Muscle layer of colon (tissue), 2 donors: ENCODE measurements around the gene TACR2.
A peak's percentile ranks its signal among the peaks of the same experiment; 100 is the strongest.
"Not testable (repeated sequence)": the region's sequence is repeated elsewhere in the genome, so short reads cannot be mapped to it uniquely, and the experiment has no call there.

Experiments
- H3K27ac ChIP-seq: one replicate; pipeline ENCODE4 v1.7.0; 2013; ENCODE audit warnings: low read depth, mild to moderate bottlenecking, low read length, moderate library complexity
- H3K27me3 ChIP-seq, 2 donors: one replicate each; pipeline ENCODE4 v1.7.0; 2013; ENCODE audit warnings: low read length in 2 of 2, mild to moderate bottlenecking in 2 of 2; ENCODE audit not compliant: insufficient read depth in 2 of 2, control insufficient read depth in 1 of 2
- H3K36me3 ChIP-seq: one replicate; pipeline ENCODE4 v1.7.0; 2013; ENCODE audit warnings: mild to moderate bottlenecking, low read length; ENCODE audit not compliant: insufficient read depth
- H3K4me1 ChIP-seq: one replicate; pipeline ENCODE4 v1.7.0; 2013; ENCODE audit warnings: mild to moderate bottlenecking, low read length; ENCODE audit not compliant: insufficient read depth
- H3K4me3 ChIP-seq, 2 donors: one replicate each; pipeline ENCODE4 v1.7.0; 2013; ENCODE audit warnings: low read length in 2 of 2, low read depth in 1 of 2, mild to moderate bottlenecking in 1 of 2, moderate library complexity in 1 of 2
- H3K9ac ChIP-seq: one replicate; pipeline ENCODE4 v1.7.0; 2013; ENCODE audit warnings: low read length
- H3K9me3 ChIP-seq: one replicate; pipeline ENCODE4 v1.7.0; 2013; ENCODE audit warnings: mild to moderate bottlenecking, low read length
- donor health status: abdominal sarcoma.
- donor health status: Adenocarcinoma of cecum.

The TACR2 gene

DNA sequence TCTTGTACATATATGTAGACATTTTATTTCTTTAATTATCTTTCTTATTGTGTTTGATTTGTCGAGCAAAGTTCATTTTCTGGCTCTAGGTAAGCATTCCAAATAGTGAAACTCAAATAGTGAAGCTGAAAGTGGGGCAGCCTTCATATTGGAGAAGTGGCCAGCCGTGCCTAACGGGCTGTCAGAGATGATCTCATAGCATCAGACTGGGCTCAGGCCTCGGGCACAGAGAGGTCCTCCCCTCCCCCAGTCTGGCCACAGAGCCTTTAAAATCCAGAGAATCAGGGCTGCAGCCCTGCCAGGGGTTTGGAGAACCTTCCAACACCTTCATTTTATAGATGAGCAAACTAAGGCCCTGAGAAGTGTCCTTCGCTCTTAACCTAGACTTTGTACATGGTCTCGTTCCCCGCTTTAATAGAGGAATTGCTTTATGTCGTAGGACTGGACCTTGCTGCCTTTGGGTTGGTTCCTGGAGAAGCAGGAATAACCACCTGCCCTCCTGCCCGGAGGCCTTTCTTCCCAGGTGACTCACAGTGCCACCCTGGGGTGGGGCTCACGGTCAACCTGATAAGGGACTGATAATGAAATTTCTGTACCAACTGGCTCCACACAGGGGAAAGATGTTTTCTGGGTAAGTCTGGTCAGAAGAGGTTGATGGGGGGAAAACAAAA is 41.8 kb upstream of the TACR2 start:
- Histone ChIP-seq H3K9ac (no peak overlapping the region), H3K36me3 (peaks cover 9% of the 10 kb centered on the region), H3K4me1 (peaks cover 60% of the 10 kb centered on the region), H3K4me3 (no peak overlapping the region), H3K27me3 (no peaks in the 10 kb centered on the region), H3K27ac (peak overlapping the region; percentile 71), H3K9me3 (no peaks in the 10 kb centered on the region)

GRCh38 chr10:69457771-69458237 is 41.1 kb upstream of the TACR2 start:
- Histone ChIP-seq H3K27me3 (no peaks in the 10 kb centered on the region), H3K4me1 (peaks cover 60% of the 10 kb centered on the region), H3K36me3 (peaks cover 9% of the 10 kb centered on the region), H3K27ac (peak overlapping the region; percentile 71), H3K4me3 (no peak overlapping the region), H3K9me3 (no peaks in the 10 kb centered on the region), H3K9ac (no peak overlapping the region)

DNA sequence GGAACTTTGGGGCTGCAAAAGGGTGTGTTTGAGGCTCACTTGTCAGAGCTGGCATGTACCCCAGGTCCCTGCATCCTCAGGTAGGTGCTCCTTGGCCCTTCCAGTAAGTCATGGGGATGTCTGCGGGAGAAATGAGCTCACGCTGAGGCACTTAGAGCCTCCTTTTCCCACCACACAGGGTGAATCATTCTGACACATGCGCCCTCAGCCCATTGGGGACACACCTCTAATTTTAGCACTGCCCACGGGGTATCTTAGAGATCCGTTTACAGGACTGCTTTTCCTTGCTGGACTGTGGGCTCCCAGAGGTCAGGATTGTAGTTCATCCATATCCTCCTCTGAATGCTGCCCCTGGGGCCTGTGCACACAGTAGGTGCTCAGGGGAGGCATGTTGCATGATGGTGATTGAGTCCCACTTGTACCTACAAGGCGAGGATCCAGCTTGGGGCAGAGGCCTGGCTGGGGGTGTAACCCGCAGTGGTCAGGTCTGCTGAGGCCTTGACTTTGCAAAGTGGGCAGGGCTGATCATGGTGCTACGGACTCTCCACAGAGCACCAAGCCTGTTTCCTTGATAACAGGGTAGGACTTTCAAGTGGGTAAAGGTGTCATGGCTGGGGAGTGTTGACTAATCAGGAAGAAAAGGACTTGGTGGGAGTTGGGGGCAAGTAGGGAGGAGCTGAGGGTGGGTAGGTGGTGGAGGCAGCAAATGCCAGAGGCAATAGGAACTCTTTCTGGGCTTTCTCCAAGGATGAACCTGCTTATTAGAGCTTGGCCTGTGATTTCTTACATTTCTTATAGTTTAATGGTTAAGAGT is 40.4 kb upstream of the TACR2 start:
- Histone ChIP-seq H3K4me3 (no peak overlapping the region), H3K4me1 (peaks cover 63% of the 10 kb centered on the region), H3K9ac (no peak overlapping the region), H3K36me3 (peaks cover 9% of the 10 kb centered on the region), H3K27me3 (no peaks in the 10 kb centered on the region), H3K27ac (peak overlapping the region; percentile 71), H3K9me3 (no peaks in the 10 kb centered on the region)

DNA sequence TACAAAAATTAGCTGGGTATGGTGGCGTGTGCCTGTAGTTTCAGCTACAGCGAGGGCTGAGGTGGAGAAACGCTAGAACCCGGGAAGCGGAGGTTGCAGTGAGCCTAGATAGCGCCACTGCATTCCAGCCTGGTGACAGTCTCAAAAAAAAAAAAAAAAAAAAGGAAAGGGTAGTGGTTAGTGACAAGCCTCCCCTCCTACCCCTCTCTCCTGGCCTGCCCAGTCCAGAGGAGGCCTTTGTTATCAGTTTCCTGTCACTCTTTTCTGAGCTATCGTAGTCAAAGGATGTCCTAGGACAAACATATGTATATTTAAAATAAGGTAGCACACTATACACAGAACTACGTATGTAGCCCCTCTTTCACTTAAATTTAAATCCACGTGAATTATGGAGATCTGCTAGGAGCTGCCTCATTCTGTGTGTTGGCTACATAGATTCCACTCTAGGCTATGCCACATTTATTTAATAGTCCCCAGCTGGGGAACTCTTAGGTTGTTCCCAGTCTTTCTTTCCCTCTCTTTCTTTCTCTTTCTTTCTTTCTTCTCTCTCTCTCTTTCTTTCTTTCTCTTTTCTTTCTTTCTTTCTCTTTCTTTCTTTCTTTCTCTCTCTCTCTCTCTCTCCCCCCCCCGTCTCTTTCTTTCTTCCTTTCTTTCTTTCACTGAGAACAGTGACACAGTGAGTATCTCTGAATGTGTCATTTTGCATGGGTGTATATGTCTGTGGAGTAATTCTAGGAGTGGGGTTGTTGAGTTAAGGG is 38.5 kb upstream of the TACR2 start:
- no peaks in the 10 kb centered on the region for H3K27me3 ChIP-seq

DNA sequence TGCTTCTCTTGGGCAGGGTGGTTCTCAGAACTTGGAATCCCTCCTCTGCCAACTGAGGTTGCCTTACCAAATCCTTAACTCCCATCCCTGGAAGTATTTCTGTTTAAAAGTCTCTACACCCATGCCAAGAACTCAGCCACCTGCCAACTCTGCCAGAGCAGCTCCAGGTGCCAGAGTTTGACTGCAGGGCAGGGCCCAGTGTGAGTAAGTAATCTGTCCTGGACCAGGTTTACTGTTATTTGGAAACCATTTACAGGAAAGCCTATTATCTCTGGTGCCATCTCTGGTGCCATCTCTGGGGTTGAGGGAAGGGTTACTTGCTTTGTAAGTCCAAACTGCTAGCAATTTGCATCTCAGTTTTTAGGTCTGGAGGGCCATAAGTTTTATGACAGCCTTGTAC is 37.1 kb upstream of the TACR2 start:
- Histone ChIP-seq H3K4me3 (no peak overlapping the region), H3K27me3 (no peaks in the 10 kb centered on the region), H3K4me1 (peaks cover 49% of the 10 kb centered on the region), H3K9me3 (no peaks in the 10 kb centered on the region), H3K36me3 (peaks cover 4% of the 10 kb centered on the region), H3K27ac (peak overlapping the region; percentile 58), H3K9ac (no peak overlapping the region)

More for the DNA sequence above, 38.5 kb upstream of the TACR2 start:
- no peak overlapping the region for H3K4me3 ChIP-seq
- no peak overlapping the region for H3K27ac ChIP-seq
- H3K9me3 ChIP-seq = no peaks in the 10 kb centered on the region
- H3K9ac ChIP-seq = no peak overlapping the region
- peaks cover 9% of the 10 kb centered on the region for H3K36me3 ChIP-seq
- peaks cover 55% of the 10 kb centered on the region for H3K4me1 ChIP-seq

- Histone ChIP-seq H3K9ac (no peak overlapping the region), H3K4me1 (peaks cover 39% of the 10 kb centered on the region), H3K27me3 (no peaks in the 10 kb centered on the region), H3K4me3 (peak overlapping the region; percentile 39 to 98), H3K9me3 (no peaks in the 10 kb centered on the region), H3K36me3 (peaks cover 4% of the 10 kb centered on the region), H3K27ac (peak overlapping the region; percentile 63)
Observed at GRCh38 chr10:69452676-69453415, 36.1 kb upstream of the TACR2 start.

DNA sequence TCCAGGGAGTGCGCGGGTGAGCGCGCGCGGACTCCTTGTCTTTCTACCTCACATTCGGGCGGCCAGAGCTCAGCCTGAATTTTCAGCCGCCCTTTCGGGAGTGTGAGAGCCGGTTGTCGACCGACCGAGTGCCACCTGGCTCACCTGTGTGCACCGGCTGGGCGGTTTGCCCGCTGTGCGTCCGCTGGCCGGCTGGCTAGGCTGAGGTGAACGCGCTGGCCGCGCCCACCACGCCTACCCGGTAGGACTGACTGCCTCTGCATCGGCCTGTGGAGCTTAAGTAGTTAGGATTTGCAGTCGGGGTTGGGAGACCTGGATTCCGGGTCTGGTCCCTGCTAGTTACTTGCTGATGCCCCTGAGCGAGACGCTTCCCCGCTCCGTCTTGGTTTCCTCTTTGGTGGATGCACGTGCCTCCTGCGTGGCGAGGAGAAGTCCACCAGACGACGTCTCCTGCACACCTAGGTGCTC is 35.1 kb upstream of the TACR2 start:
- Histone ChIP-seq H3K27me3 (no peaks in the 10 kb centered on the region), H3K36me3 (peaks cover 3% of the 10 kb centered on the region), H3K4me1 (peaks cover 36% of the 10 kb centered on the region), H3K4me3 (peak overlapping the region; percentile 85 to 98), H3K9me3 (no peaks in the 10 kb centered on the region), H3K27ac (peak overlapping the region; percentile 88), H3K9ac (peak overlapping the region; percentile 54)

- Histone ChIP-seq H3K4me1 (peaks cover 40% of the 10 kb centered on the region), H3K9me3 (no peaks in the 10 kb centered on the region), H3K27ac (peak within 1 kb of the TSS; percentile 88), H3K36me3 (no peaks in the 10 kb centered on the region), H3K9ac (peak within 1 kb of the TSS; percentile 54), H3K27me3 (no peaks in the 10 kb centered on the region), H3K4me3 (peak within 1 kb of the TSS; percentile 85 to 98)
Observed at GRCh38 chr10:69451209-69451783, 34.6 kb upstream of the TACR2 start, which contains the start of gene TSPAN15. TSS of gene TSPAN15 (plus strand) at chr10:69451465. CDS start at chr10:69451595, 130 bp downstream.

- Histone ChIP-seq H3K4me1 (peaks cover 40% of the 10 kb centered on the region), H3K27ac (peak overlapping the region; percentile 88)
- H3K9me3 ChIP-seq, H3K4me3 ChIP-seq, H3K27me3 ChIP-seq, H3K36me3 ChIP-seq, H3K9ac ChIP-seq: not testable (repeated sequence)
Observed at GRCh38 chr10:69450395-69450794, 33.7 kb upstream of the TACR2 start.

- no peaks in the 10 kb centered on the region for H3K27me3 ChIP-seq
- H3K36me3 ChIP-seq = no peaks in the 10 kb centered on the region
- no peak overlapping the region for H3K4me3 ChIP-seq
- H3K4me1 ChIP-seq = peaks cover 40% of the 10 kb centered on the region
- no peak overlapping the region for H3K9ac ChIP-seq
- no peak overlapping the region for H3K27ac ChIP-seq
- H3K9me3 ChIP-seq = no peaks in the 10 kb centered on the region
Observed at GRCh38 chr10:69449841-69450240, 33.1 kb upstream of the TACR2 start.
